Measurements from ENCODE around the gene GINS3. TPM values are rescaled to one million over a fixed set of nuclear protein-coding genes. Genes with fewer than 3 reads are reported as not detected.

GINS3 gene
- total RNA-seq, 1 experiment from 2014 or later: 7.3 TPM

- no peaks in the 10 kb centered on the region for H3K9me3 Mint-ChIP-seq
- ATAC-seq (peak; percentile 76), DNase-seq (ENCODE audit: low spot score) (no peak)
- peaks cover 3% of the 10 kb centered on the region; the same call in 1 of the 2 replicates for H3K27me3 Mint-ChIP-seq (ENCODE audit: low read depth)
- TF ChIP-seq ZBTB21 (CRISPR knock-in tag; IDR thresholded peaks at IDR 0.05; ENCODE audit: borderline replicate concordance): no peak
- H3K4me3 Mint-ChIP-seq: no peak overlapping the region
- ChIA-PET POLR2A (interaction anchor here (1.0 kb wide), 1 partner anchor 8 kb away, joined by 4 read pairs; no protein-coding TSS in a partner anchor), CTCF (interaction anchor here (0.9 to 2.0 kb wide), 4 partner anchors 9 to 119 kb away, joined by 3 to 8 read pairs (median 4); no protein-coding TSS in a partner anchor)
- no peak overlapping the region for H3K27ac Mint-ChIP-seq
- H3K4me1 Mint-ChIP-seq: peaks cover 25% of the 10 kb centered on the region
- no peaks in the 10 kb centered on the region for H3K36me3 Mint-ChIP-seq
Observed at GRCh38 chr16:58419241-58419990, 27.1 kb downstream of the GINS3 start.

GRCh38 chr16:58421059-58421458, 28.8 kb downstream of the GINS3 start:
- ChIA-PET CTCF (no interaction called here), POLR2A (no interaction called here)
- H3K27me3 Mint-ChIP-seq (ENCODE audit: low read depth): peaks cover 3% of the 10 kb centered on the region; the same call in 1 of the 2 replicates
- H3K36me3 Mint-ChIP-seq: no peaks in the 10 kb centered on the region
- H3K4me3 Mint-ChIP-seq: no peak overlapping the region
- no peak overlapping the region for H3K27ac Mint-ChIP-seq
- H3K9me3 Mint-ChIP-seq: no peaks in the 10 kb centered on the region
- ATAC-seq (no peak), DNase-seq (ENCODE audit: low spot score) (no peak)
- H3K4me1 Mint-ChIP-seq: peaks cover 25% of the 10 kb centered on the region
- no peak for TF ChIP-seq FOXJ3 (CRISPR knock-in tag; IDR thresholded peaks at IDR 0.05; ENCODE audit: borderline replicate concordance)
- TF ChIP-seq SMAD3 (CRISPR knock-in tag; IDR thresholded peaks at IDR 0.05; ENCODE audit: borderline replicate concordance): no peak
- no peak for TF ChIP-seq TP53 (CRISPR knock-in tag; IDR thresholded peaks at IDR 0.05)
- no peak for TF ChIP-seq PRRX2 (CRISPR knock-in tag; IDR thresholded peaks at IDR 0.05)
- no peak for TF ChIP-seq JUN (CRISPR knock-in tag; IDR thresholded peaks at IDR 0.05)
- no peak for TF ChIP-seq HMGXB4 (CRISPR knock-in tag; IDR thresholded peaks at IDR 0.05)
- no peak for TF ChIP-seq ZNF512 (CRISPR knock-in tag; IDR thresholded peaks at IDR 0.05; ENCODE audit: borderline replicate concordance)
- TF ChIP-seq RORB (CRISPR knock-in tag; IDR thresholded peaks at IDR 0.05): no peak
- no peak for TF ChIP-seq USF1 (CRISPR knock-in tag; IDR thresholded peaks at IDR 0.05)
- TF ChIP-seq ZNF219 (CRISPR knock-in tag; IDR thresholded peaks at IDR 0.05; ENCODE audit: borderline replicate concordance): no peak
- TF ChIP-seq, protein P1, sequence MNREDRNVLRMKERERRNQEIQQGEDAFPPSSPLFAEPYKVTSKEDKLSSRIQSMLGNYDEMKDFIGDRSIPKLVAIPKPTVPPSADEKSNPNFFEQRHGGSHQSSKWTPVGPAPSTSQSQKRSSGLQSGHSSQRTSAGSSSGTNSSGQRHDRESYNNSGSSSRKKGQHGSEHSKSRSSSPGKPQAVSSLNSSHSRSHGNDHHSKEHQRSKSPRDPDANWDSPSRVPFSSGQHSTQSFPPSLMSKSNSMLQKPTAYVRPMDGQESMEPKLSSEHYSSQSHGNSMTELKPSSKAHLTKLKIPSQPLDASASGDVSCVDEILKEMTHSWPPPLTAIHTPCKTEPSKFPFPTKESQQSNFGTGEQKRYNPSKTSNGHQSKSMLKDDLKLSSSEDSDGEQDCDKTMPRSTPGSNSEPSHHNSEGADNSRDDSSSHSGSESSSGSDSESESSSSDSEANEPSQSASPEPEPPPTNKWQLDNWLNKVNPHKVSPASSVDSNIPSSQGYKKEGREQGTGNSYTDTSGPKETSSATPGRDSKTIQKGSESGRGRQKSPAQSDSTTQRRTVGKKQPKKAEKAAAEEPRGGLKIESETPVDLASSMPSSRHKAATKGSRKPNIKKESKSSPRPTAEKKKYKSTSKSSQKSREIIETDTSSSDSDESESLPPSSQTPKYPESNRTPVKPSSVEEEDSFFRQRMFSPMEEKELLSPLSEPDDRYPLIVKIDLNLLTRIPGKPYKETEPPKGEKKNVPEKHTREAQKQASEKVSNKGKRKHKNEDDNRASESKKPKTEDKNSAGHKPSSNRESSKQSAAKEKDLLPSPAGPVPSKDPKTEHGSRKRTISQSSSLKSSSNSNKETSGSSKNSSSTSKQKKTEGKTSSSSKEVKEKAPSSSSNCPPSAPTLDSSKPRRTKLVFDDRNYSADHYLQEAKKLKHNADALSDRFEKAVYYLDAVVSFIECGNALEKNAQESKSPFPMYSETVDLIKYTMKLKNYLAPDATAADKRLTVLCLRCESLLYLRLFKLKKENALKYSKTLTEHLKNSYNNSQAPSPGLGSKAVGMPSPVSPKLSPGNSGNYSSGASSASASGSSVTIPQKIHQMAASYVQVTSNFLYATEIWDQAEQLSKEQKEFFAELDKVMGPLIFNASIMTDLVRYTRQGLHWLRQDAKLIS (CRISPR knock-in tag; IDR thresholded peaks at IDR 0.05; ENCODE audit: borderline replicate concordance): no peak

- peaks cover 3% of the 10 kb centered on the region; the same call in 1 of the 2 replicates for H3K27me3 Mint-ChIP-seq (ENCODE audit: low read depth)
- DNase-seq (ENCODE audit: low spot score) (no peak), ATAC-seq (no peak)
- ChIA-PET POLR2A (no interaction called here), CTCF (no interaction called here)
- H3K4me3 Mint-ChIP-seq: no peak overlapping the region
- H3K27ac Mint-ChIP-seq: no peak overlapping the region
- no peaks in the 10 kb centered on the region for H3K9me3 Mint-ChIP-seq
- no peaks in the 10 kb centered on the region for H3K36me3 Mint-ChIP-seq
- H3K4me1 Mint-ChIP-seq: peaks cover 25% of the 10 kb centered on the region
- TF ChIP-seq ATF1 (CRISPR knock-in tag; IDR thresholded peaks at IDR 0.05) (no peak), E2F1 (CRISPR knock-in tag; IDR thresholded peaks at IDR 0.05) (no peak), PREB (CRISPR knock-in tag; IDR thresholded peaks at IDR 0.05; ENCODE audit: borderline replicate concordance) (no peak), IRF2 (CRISPR knock-in tag; IDR thresholded peaks at IDR 0.05; ENCODE audit: borderline replicate concordance, low read depth) (no peak), ZNF219 (CRISPR knock-in tag; IDR thresholded peaks at IDR 0.05; ENCODE audit: borderline replicate concordance) (no peak), SMAD3 (CRISPR knock-in tag; IDR thresholded peaks at IDR 0.05; ENCODE audit: borderline replicate concordance) (no peak), JAZF1 (CRISPR knock-in tag; IDR thresholded peaks at IDR 0.05) (no peak)
- TF ChIP-seq, protein P2, sequence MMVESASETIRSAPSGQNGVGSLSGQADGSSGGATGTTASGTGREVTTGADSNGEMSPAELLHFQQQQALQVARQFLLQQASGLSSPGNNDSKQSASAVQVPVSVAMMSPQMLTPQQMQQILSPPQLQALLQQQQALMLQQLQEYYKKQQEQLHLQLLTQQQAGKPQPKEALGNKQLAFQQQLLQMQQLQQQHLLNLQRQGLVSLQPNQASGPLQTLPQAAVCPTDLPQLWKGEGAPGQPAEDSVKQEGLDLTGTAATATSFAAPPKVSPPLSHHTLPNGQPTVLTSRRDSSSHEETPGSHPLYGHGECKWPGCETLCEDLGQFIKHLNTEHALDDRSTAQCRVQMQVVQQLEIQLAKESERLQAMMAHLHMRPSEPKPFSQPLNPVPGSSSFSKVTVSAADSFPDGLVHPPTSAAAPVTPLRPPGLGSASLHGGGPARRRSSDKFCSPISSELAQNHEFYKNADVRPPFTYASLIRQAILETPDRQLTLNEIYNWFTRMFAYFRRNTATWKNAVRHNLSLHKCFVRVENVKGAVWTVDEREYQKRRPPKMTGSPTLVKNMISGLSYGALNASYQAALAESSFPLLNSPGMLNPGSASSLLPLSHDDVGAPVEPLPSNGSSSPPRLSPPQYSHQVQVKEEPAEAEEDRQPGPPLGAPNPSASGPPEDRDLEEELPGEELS (CRISPR knock-in tag; IDR thresholded peaks at IDR 0.05): no peak
Observed at GRCh38 chr16:58421529-58421928, 29.3 kb downstream of the GINS3 start.
